Activated CD4-positive, alpha-beta T cell treated with anti-CD3 and anti-CD28 coated beads, Interleukin-2, amount 10 ng/mL, durations not matched to agents 24 days and 14 days (primary cell): ENCODE data around the gene TTLL11. TPM values are rescaled to one million over a fixed set of nuclear protein-coding genes. Genes with fewer than 3 reads are reported as not detected.

ENCODE experiments used
- DNase-seq: peaks from one replicate; pipeline ENCODE4 v3.0.0; 2022
- H3K27ac Mint-ChIP-seq: one replicate; pipeline ENCODE4 v1.8.0; 2022; ENCODE audit warnings: mild to moderate bottlenecking, mixed read lengths
- H3K27me3 Mint-ChIP-seq: one replicate; pipeline ENCODE4 v1.8.0; 2022; ENCODE audit warnings: mixed read lengths
- H3K36me3 Mint-ChIP-seq: one replicate; pipeline ENCODE4 v1.8.0; 2022; ENCODE audit warnings: low read depth, mild to moderate bottlenecking, mixed read lengths
- H3K4me1 Mint-ChIP-seq: one replicate; pipeline ENCODE4 v1.8.0; 2021; ENCODE audit warnings: mixed read lengths
- H3K4me3 Mint-ChIP-seq: one replicate; pipeline ENCODE4 v1.8.0; 2022; ENCODE audit warnings: mild to moderate bottlenecking, moderate library complexity, mixed read lengths
- H3K9me3 Mint-ChIP-seq: one replicate; pipeline ENCODE4 v1.8.0; 2021; ENCODE audit warnings: mixed read lengths
- intact Hi-C: fragments of 100-400 bp; cut with micrococcal nuclease; formaldehyde crosslinking; loops from one replicate; pipeline ENCODE4 v1.15.1; 2023
- total RNA-seq: library from RNA; stranded (reverse); gene quantifications from 2 replicates; pipeline ENCODE4 v1.2.3, GENCODE V29; 2022

TTLL11 gene
- total RNA-seq, 1 donor from 2014 or later, result 2.4 TPM

DNA sequence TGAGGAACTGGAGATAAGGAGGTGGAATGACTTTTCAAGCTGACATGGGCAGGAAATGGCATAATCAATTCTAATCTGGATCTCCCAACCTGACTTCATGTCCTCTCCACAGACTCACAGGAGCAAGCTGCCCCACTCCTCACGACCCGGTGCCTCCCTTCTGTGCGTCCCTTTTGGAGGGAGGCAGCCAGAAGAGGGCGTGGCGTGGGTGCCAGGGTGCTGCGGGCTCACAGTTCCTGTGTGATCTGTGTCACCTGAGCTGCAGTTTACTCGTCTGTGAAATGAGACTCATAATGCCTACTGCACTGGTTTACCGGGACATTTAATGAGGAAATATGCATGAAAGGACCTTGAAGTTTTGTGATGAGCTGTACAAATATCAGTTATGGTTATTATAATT is 234.3 kb downstream of the TTLL11 start:
- Mint-ChIP-seq H3K4me1 (no peaks in the 10 kb centered on the region), H3K36me3 (no peaks in the 10 kb centered on the region), H3K27ac (no peak overlapping the region), H3K9me3 (no peaks in the 10 kb centered on the region), H3K4me3 (no peak overlapping the region), H3K27me3 (no peaks in the 10 kb centered on the region)
- no peak for DNase-seq
- intact Hi-C loops, result no loop called here

- intact Hi-C loops, result no loop called here
- H3K9me3 Mint-ChIP-seq, result no peaks in the 10 kb centered on the region
- H3K27ac Mint-ChIP-seq, result no peak overlapping the region
- H3K4me3 Mint-ChIP-seq, result no peak overlapping the region
- DNase-seq, result no peak
- no peaks in the 10 kb centered on the region for H3K27me3 Mint-ChIP-seq
- no peaks in the 10 kb centered on the region for H3K4me1 Mint-ChIP-seq
- no peaks in the 10 kb centered on the region for H3K36me3 Mint-ChIP-seq
Measured at GRCh38 chr9:121857928-121858327, 235.2 kb downstream of the TTLL11 start.

GRCh38 chr9:121855476-121855875 is 237.6 kb downstream of the TTLL11 start:
- H3K27ac Mint-ChIP-seq, result no peak overlapping the region
- H3K4me3 Mint-ChIP-seq, result no peak overlapping the region
- no peaks in the 10 kb centered on the region for H3K4me1 Mint-ChIP-seq
- no peak for DNase-seq
- no peaks in the 10 kb centered on the region for H3K9me3 Mint-ChIP-seq
- no peaks in the 10 kb centered on the region for H3K27me3 Mint-ChIP-seq
- intact Hi-C loops, result no loop called here
- H3K36me3 Mint-ChIP-seq, result no peaks in the 10 kb centered on the region

GRCh38 chr9:121853617-121854395 is 239.3 kb downstream of the TTLL11 start:
- Mint-ChIP-seq H3K9me3 (no peaks in the 10 kb centered on the region), H3K27ac (no peak overlapping the region)
- intact Hi-C loops, result no loop called here

DNA sequence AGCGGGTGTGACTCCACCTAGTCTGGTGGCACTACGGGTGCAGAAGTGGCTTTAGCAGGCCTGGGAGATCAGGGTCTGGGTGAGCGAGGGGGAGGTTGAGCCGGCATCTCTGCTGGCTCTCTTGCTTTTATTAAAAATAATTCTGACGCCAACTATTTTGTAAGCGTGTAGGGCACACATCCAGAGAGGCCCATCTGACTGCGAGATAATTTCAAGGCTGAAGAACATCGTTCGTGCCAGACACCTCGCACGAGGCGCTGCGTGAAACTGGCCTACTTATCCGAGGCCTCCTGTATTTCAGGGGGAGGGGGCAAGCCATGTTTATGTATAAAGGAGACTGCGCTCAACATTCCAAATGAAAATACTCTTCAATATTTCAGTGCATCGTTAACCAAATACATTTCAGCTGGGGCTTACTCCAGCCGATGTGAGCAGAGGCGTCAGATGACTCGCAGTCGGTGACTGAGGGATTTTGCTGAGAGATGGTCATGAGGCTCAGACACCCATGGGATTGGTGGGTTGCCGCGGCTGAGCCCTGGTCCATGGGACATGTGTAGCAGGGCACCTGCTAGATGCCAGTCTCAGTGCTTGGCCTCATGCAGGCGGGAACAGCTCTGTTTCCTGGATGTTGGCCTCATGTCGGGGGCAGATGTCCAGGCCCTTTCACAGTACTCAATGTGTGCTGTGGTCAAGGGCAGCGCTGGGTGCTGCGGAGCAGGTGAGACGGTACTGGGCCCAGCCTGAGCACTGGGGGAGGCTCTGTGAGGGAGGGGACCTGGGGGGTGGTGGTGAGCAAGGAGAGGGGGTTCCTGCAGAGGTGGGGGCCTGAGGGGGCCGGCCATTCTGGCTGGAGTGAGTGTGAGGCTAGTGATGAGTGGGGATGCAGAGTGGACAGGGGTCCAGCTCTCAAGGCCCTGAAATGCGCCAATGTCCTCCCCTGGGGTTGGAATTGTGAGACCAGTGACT is 240.2 kb downstream of the TTLL11 start:
- no peaks in the 10 kb centered on the region for H3K9me3 Mint-ChIP-seq
- H3K27ac Mint-ChIP-seq, result no peak overlapping the region
- no peaks in the 10 kb centered on the region for H3K27me3 Mint-ChIP-seq
- DNase-seq, result no peak
- no peak overlapping the region for H3K4me3 Mint-ChIP-seq
- intact Hi-C loops, result no loop called here
- no peaks in the 10 kb centered on the region for H3K36me3 Mint-ChIP-seq
- H3K4me1 Mint-ChIP-seq, result no peaks in the 10 kb centered on the region

More at GRCh38 chr9:121853617-121854395, 239.3 kb downstream of the TTLL11 start:
- no peaks in the 10 kb centered on the region for H3K4me1 Mint-ChIP-seq
- no peaks in the 10 kb centered on the region for H3K27me3 Mint-ChIP-seq
- DNase-seq, result no peak
- no peak overlapping the region for H3K4me3 Mint-ChIP-seq
- no peaks in the 10 kb centered on the region for H3K36me3 Mint-ChIP-seq

- Mint-ChIP-seq H3K4me1 (no peaks in the 10 kb centered on the region), H3K4me3 (no peak overlapping the region)
- intact Hi-C loops, result no loop called here
Measured at GRCh38 chr9:121852241-121852640, 240.9 kb downstream of the TTLL11 start.

GRCh38 chr9:121851641-121852091 is 241.4 kb downstream of the TTLL11 start:
- intact Hi-C loops, result no loop called here
- Mint-ChIP-seq H3K27me3 (no peaks in the 10 kb centered on the region), H3K9me3 (no peaks in the 10 kb centered on the region), H3K27ac (no peak overlapping the region), H3K4me1 (no peaks in the 10 kb centered on the region), H3K4me3 (no peak overlapping the region), H3K36me3 (no peaks in the 10 kb centered on the region)
- DNase-seq, result no peak

More at GRCh38 chr9:121852241-121852640, 240.9 kb downstream of the TTLL11 start:
- H3K27me3 Mint-ChIP-seq, result no peaks in the 10 kb centered on the region
- DNase-seq, result no peak
- H3K36me3 Mint-ChIP-seq, result no peaks in the 10 kb centered on the region
- no peaks in the 10 kb centered on the region for H3K9me3 Mint-ChIP-seq
- H3K27ac Mint-ChIP-seq, result no peak overlapping the region

GRCh38 chr9:121850366-121850765 is 242.7 kb downstream of the TTLL11 start:
- intact Hi-C loops, result no loop called here
- DNase-seq, result no peak
- Mint-ChIP-seq H3K4me1 (no peaks in the 10 kb centered on the region), H3K27me3 (no peaks in the 10 kb centered on the region), H3K9me3 (no peaks in the 10 kb centered on the region), H3K36me3 (no peaks in the 10 kb centered on the region), H3K4me3 (no peak overlapping the region), H3K27ac (no peak overlapping the region)

DNA sequence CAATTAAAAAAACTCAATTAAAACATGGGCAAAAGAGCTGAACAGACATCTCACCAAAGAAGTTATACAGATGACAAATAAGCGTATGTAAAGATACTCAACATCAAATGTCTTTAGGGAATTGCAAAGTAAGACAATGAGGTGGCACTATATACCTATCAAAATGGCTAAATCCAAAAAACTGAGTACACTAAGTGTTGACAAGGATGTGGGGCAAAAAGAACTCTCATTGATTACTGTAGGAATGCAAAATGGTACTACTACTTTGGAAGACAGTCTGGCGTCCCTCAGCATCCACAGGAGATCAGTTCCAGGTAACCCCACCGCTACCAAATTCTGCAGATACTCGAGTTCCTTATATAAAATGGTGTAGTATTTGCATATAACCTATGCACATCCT is 243.6 kb downstream of the TTLL11 start:
- Mint-ChIP-seq H3K4me1 (no peaks in the 10 kb centered on the region), H3K36me3 (no peaks in the 10 kb centered on the region), H3K9me3 (no peaks in the 10 kb centered on the region), H3K27me3 (peaks cover 4% of the 10 kb centered on the region), H3K27ac (no peak overlapping the region), H3K4me3 (no peak overlapping the region)
- intact Hi-C loops, result no loop called here
- DNase-seq, result no peak

DNA sequence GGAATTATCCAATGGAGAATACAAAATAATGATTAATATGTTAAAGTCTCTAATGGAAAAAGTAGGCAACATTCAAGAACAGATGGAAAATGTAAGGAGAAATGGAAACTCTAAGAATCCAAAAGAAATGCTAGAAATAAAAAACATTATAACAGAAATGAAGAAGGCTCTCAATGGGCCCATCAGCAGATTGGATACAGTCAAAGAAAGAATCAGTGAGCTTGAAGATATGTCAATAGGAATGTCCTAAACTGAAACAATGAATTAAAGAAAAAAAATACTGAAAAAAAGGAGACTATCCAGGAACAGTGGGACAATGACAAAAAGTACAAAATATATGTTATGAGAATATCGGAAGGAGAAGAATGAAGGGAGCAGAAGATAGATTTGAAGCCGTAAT is 248.5 kb downstream of the TTLL11 start:
- Mint-ChIP-seq H3K27me3 (peaks cover 7% of the 10 kb centered on the region), H3K9me3 (no peaks in the 10 kb centered on the region), H3K4me1 (no peaks in the 10 kb centered on the region), H3K4me3 (no peak overlapping the region), H3K27ac (no peak overlapping the region), H3K36me3 (no peaks in the 10 kb centered on the region)
- intact Hi-C loops, result no loop called here
- no peak for DNase-seq

DNA sequence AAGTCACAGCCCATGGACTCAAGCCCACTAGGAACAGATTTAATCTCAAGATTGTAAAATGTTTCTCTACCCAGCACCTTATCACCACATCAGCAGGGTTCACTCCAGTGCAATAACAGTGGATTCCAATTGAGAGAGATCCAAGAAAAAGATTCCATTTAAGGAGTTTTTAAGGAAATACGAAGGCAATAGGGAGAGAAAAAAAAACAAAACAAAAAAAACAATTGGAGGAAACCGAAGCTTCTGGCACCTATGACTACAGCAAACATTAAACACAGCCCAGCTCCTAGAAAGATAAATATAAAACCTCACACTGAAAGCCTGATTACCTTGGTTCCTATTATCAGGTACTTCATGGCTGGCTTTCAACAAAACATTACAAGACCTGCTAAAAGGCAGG is 249.0 kb downstream of the TTLL11 start:
- no peaks in the 10 kb centered on the region for H3K4me1 Mint-ChIP-seq

DNA sequence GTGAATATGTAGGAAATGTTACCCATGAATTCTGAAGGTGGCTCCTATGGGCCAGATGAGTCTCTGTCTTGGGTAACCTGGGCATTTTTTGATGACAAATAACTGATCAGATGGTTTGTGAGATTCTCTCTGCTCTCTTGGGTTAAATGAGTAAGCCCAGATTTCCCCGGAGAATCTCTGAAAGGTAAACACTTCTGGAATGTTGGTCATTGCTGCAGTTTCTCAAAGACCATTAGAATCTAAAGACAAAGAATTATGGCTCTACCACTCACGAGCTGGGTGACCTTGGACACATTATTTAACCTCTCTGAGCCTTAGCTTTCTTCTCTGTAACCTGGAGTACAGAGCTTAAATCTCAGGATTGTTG is 250.5 kb downstream of the TTLL11 start:
- Mint-ChIP-seq H3K36me3 (no peaks in the 10 kb centered on the region), H3K27me3 (peaks cover 7% of the 10 kb centered on the region), H3K9me3 (no peaks in the 10 kb centered on the region), H3K4me3 (no peak overlapping the region), H3K4me1 (no peaks in the 10 kb centered on the region), H3K27ac (no peak overlapping the region)
- DNase-seq, result no peak
- intact Hi-C loops, result no loop called here

More for the DNA sequence above, 249.0 kb downstream of the TTLL11 start:
- Mint-ChIP-seq H3K27ac (no peak overlapping the region), H3K27me3 (peaks cover 7% of the 10 kb centered on the region), H3K9me3 (no peaks in the 10 kb centered on the region), H3K36me3 (no peaks in the 10 kb centered on the region), H3K4me3 (no peak overlapping the region)
- intact Hi-C loops, result no loop called here
- DNase-seq, result no peak

DNA sequence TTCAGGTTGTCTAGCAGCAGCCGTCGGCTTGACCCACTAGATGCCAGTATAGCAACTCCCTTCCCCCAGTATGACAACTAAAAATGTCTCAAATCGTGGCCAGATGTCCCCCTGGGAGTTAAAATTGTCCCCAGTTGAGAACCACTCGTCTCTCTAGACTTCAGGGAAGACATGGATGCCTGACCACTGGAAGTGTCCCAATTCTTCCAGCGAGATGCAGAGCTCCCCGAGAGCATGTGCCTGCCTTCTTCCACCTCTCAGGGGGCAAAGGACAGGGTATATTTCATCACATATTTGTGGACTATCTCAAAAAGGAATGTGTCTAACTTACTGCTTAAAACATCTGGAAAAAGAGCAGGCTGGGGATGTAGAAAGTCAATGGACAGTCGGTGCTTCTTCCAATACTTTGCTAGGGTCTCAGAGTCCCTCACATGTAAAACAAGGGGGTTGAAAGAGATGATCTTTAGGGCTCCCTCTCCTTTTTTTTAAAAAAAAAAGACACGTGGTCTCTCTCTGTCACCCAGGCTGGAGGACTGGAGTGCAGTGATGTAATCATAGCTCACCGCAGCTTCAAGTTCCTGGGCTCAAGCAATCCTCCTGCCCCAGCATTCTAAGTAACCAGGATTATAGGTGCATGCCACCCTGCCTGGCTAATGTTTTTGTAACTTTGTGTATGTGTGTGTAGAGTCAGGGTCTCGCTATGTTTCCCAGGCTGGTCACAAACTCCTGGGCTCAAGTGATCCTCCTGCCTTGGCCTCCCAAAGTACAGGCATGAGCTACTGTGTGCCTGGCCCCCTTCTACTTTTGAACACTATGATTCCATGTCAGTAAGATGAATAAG is 251.1 kb downstream of the TTLL11 start:
- intact Hi-C loops, result no loop called here
- Mint-ChIP-seq H3K27ac (no peak overlapping the region), H3K36me3 (no peaks in the 10 kb centered on the region), H3K4me3 (no peak overlapping the region), H3K9me3 (no peaks in the 10 kb centered on the region), H3K4me1 (no peaks in the 10 kb centered on the region), H3K27me3 (peaks cover 7% of the 10 kb centered on the region)
- no peak for DNase-seq
